ENCODE measurements around the gene CMYA5.

DNA sequence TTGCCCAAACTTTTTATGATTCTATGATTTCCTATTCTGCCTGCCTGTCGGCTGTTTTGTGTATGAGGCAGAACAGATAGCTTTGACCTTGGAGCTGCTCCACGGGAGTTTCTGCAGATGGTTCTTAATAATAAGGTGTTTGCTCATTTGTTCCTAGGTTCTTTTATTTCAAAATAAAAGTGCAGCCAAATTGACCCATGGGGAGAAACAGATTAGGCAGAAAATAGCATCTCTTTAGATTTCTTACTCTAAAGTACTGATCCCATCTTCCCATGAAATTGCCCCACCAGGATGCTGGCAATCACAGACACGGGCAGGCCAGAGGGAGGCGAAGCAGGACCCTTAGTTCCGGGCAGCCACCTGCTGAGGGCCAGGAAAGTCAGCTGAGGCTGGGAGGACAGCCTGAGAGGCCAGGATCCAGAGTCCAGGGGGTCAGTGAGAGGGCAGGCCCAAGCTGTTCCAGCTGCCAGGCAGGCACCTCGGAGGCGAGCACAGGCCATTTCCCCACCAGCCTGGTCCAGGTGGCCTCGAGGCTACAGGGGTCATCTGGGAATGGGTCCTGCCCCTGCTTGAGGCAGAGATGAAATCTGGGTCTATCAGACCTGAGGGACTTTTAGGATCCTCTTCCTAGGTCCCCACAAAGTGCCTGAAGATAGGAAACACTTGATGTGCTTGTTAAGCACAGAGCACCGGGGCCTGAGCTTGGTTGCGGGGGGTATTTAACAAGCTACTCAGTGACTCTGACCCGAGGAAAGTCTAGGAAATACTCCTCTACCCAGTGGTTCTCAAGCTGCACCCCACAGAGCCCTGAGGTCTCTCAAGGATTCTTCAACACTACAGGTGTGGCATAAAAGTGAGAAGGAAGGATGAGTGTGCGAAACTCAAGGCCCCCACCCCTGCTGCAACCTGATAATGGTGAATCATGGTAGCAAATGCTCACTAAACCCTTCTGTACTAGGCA, 145.4 kb downstream of the CMYA5 start:
- TF ChIP-seq POLR2AphosphoS5 (IDR thresholded peaks at IDR 0.05) (no peak), EP300 (IDR thresholded peaks at IDR 0.05; ENCODE audit: low read depth) (no peak)
- TF ChIP-seq, protein P1, sequence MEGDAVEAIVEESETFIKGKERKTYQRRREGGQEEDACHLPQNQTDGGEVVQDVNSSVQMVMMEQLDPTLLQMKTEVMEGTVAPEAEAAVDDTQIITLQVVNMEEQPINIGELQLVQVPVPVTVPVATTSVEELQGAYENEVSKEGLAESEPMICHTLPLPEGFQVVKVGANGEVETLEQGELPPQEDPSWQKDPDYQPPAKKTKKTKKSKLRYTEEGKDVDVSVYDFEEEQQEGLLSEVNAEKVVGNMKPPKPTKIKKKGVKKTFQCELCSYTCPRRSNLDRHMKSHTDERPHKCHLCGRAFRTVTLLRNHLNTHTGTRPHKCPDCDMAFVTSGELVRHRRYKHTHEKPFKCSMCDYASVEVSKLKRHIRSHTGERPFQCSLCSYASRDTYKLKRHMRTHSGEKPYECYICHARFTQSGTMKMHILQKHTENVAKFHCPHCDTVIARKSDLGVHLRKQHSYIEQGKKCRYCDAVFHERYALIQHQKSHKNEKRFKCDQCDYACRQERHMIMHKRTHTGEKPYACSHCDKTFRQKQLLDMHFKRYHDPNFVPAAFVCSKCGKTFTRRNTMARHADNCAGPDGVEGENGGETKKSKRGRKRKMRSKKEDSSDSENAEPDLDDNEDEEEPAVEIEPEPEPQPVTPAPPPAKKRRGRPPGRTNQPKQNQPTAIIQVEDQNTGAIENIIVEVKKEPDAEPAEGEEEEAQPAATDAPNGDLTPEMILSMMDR (IDR thresholded peaks at IDR 0.05) = no peak
